Fibroblast of pulmonary artery (primary cell): ENCODE data around the gene TBC1D10B.
A peak's percentile ranks its signal among the peaks of the same experiment; 100 is the strongest.

Experiments used
- DNase-seq: peaks from one replicate; pipeline ENCODE4 v3.0.0-alpha.2; 2010; ENCODE audit warnings: low read depth
- H3K4me3 ChIP-seq: replicated peaks from 2 replicates; pipeline ENCODE4 v1.5.1; 2011; ENCODE audit warnings: low read depth, mild to moderate bottlenecking, control low read depth, low read length, moderate library complexity
- CTCF ChIP-seq: IDR thresholded peaks from 2 replicates; pipeline ENCODE4 v1.5.1; 2011; ENCODE audit warnings: mild to moderate bottlenecking, control low read depth, low read length, inconsistent platforms; ENCODE audit errors: missing control alignments

Gene TBC1D10B

DNA sequence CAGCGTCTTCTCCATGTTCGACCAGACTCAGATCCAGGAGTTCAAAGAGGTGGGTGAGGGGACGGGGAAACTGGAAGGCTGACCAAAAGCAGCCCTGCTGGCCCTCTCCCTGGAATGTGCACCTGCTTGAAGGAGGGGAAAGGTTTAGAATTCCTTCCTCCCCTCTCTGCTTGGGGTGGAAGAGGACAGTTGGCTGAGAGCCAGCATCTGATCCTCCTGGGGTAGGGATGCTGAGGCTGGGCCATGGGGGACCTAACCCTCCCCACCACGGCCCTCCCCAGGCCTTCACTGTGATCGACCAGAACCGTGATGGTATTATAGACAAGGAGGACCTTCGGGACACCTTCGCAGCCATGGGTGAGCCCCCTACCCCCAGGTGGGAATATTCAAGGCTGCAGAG, 5.6 kb upstream of the TBC1D10B start:
- TF ChIP-seq CTCF = no peak
- H3K4me3 ChIP-seq = no peak overlapping the region
- no peak for DNase-seq

DNA sequence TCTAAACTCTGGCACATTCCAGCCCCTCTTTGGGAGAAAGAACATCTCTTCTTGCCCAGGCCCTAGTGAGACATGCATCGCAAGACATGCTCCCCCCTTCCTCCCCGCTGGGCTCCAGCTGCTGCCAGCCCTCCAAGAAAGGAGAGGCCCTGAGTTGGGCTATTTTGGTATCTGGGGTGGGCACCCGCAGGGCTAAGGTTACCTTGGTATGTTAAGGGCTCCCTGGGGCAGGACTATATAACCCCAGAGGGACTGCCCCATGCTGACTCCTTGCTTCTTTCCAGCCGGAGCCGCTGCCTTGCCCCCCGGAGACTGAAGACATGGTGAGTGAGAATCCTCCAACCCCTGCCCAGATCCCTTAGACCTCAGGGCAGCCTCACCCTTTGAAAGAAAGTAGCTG, 4.2 kb upstream of the TBC1D10B start, which contains the start of gene MYL11:
Gene MYL11, plus strand, starts transcription at position 265 of the 400 bp plus-strand sequence. Its CDS starts 56 bp downstream, at position 321.
- no peak within 1 kb of the TSS for H3K4me3 ChIP-seq
- no peak for DNase-seq
- no peak for TF ChIP-seq CTCF

DNA sequence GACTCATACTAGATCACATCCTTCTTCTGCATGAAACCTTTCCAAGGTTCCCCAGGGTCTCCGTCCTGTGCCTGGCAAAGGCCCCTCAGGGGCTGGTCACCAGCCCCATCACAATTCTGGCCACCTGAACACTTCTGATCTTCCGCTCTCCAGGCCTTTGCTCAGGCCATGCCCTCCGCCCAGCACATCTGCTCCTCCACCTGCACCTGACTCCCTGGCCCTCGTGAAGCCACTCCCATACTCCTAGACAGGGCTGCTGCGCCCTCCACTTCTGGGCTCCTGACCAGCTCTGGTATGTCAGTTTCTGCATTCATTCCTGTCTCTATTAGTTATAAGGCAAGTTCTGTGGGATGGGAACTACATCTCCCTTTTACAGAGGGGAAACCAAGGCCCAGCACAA, 2.4 kb upstream of the TBC1D10B start:
- no peak for TF ChIP-seq CTCF
- DNase-seq = no peak
- H3K4me3 ChIP-seq = no peak overlapping the region

GRCh38 chr16:30372038-30372712, 1.9 kb upstream of the TBC1D10B start:
- no peak for DNase-seq
- no peak overlapping the region for H3K4me3 ChIP-seq
- no peak for TF ChIP-seq CTCF

DNA sequence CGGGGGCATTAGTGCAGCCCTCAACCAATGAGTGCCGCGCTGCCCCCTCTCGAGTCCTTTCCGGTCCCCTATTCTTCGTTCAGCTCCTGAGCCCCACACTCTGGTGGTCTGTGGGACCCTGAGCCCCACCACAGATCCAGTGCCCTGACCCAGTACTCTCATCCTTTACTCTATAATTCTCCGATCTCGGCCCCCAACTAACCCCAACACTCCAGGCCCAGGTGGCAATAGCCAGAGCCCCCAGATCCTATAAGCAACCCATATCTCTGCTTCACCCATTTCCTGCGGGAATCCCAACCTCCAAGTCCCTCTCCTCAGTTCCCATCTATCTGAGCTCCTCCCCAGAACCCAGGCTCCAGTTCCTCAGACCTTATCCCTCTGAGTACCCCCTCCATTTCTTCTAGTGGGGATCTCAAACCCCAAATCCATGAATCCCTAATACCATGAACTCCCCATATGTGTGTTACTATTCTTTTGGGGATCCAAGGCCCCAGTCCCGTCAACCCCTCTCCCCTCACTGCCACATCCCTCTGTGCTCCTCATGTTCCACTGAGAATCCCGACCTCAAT, 1.0 kb upstream of the TBC1D10B start:
- no peak for DNase-seq
- H3K4me3 ChIP-seq = peak overlapping the region; percentile 55
- TF ChIP-seq CTCF = no peak

DNA sequence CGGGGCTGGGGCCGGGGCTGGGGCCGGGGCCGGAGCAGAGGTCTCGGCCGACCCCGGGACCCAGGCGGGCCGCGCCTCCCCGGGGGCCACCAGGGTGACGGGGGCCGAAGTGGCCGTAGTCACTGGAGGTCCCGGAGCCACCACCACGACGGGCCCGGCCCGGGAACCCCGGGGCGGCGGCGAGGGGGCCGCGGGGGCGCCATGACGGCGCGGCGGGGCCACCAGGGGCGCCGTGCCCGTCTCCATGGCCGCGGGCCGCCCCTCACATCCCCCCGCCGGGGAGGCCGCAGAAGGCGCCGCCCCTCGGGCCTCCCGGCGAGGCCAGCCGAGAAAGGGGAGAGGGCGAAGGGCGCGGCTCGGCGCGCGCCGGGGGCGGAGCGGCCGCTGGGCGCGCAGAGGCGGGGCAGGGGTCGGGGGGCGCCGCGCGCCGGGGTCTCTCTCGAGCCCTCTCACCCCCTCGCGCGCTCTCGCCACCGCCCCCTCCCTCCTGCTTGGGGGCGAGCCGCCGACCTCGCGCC, 297 bp downstream of the TBC1D10B start:
- H3K4me3 ChIP-seq = peak overlapping the region; percentile 82
- no peak for TF ChIP-seq CTCF
- DNase-seq = no peak
